ENCODE results near the gene ACO1.

The ACO1 gene

GRCh38 chr9:32424616-32425015, 40.2 kb downstream of the ACO1 start:
- H3K27ac ChIP-seq (ENCODE audit: extremely low read depth, low read depth, low read length), result no peak overlapping the region
- H3K4me1 ChIP-seq (ENCODE audit: control insufficient read depth, insufficient read depth, low read length), result no peaks in the 10 kb centered on the region
- ChIA-PET CTCF (interaction anchor here (1.4 kb wide), 1 partner anchor 9 kb away, joined by 5 read pairs; no protein-coding TSS in a partner anchor), POLR2A (no interaction called here)
- H3K9me3 ChIP-seq (ENCODE audit: control insufficient read depth, insufficient read depth, low read depth, low read length), result no peaks in the 10 kb centered on the region
- peaks cover 6 to 71% of the 10 kb centered on the region in 2 experiments; a peak in 2 of 3 replicates for H3K36me3 ChIP-seq (ENCODE audit: control insufficient read depth in 2 of 2, insufficient read depth in 1 of 2, low read length in 2 of 2)
- no peak overlapping the region for H3K4me3 ChIP-seq (ENCODE audit: low read depth, low read length)
- TF ChIP-seq ZNF670 (tag by site-specific recombination; IDR thresholded peaks at IDR 0.05; ENCODE audit: low read depth), result no peak
- no peak for TF ChIP-seq ZNF837 (tag by site-specific recombination; IDR thresholded peaks at IDR 0.05)
- TF ChIP-seq ZNF26 (tag by site-specific recombination; IDR thresholded peaks at IDR 0.05), result no peak
- no peak for TF ChIP-seq ZNF621 (tag by site-specific recombination; IDR thresholded peaks at IDR 0.05)
- no peak for TF ChIP-seq ZNF366 (tag by site-specific recombination; conservative IDR thresholded peaks at IDR 0.05)
- no peak for TF ChIP-seq ZBTB8A (tag by site-specific recombination; IDR thresholded peaks at IDR 0.05)
- TF ChIP-seq ZSCAN18 (tag by site-specific recombination; IDR thresholded peaks at IDR 0.05), result no peak
- no peak for TF ChIP-seq ZNF623 (tag by site-specific recombination; IDR thresholded peaks at IDR 0.05)
- TF ChIP-seq TSHZ1 (tag by site-specific recombination; IDR thresholded peaks at IDR 0.05; ENCODE audit: borderline replicate concordance), result no peak
- TF ChIP-seq ZNF140 (tag by site-specific recombination; IDR thresholded peaks at IDR 0.05), result no peak
- no peak for TF ChIP-seq ZNF211 (tag by site-specific recombination; IDR thresholded peaks at IDR 0.05; ENCODE audit: low read depth)
- no peak for TF ChIP-seq ZNF701 (tag by site-specific recombination; IDR thresholded peaks at IDR 0.05)
- TF ChIP-seq GFI1B (tag by site-specific recombination; IDR thresholded peaks at IDR 0.05), result no peak
- TF ChIP-seq ZNF350 (tag by site-specific recombination; IDR thresholded peaks at IDR 0.05), result no peak
- no peak for TF ChIP-seq ZNF76 (tag by site-specific recombination; IDR thresholded peaks at IDR 0.05; ENCODE audit: borderline replicate concordance, low read depth)
- TF ChIP-seq ZNF658 (tag by site-specific recombination; IDR thresholded peaks at IDR 0.05), result no peak

GRCh38 chr9:32426278-32426939, 42.0 kb downstream of the ACO1 start:
- H3K36me3 ChIP-seq (ENCODE audit: control insufficient read depth in 2 of 2, insufficient read depth in 1 of 2, low read length in 2 of 2), result peaks cover 6 to 78% of the 10 kb centered on the region in 2 experiments; a peak in 2 of 3 replicates
- TF ChIP-seq ZNF843 (tag by site-specific recombination; IDR thresholded peaks at IDR 0.05), result no peak
- no peak for TF ChIP-seq ZNF280C (tag by site-specific recombination; IDR thresholded peaks at IDR 0.05)
- no peak for TF ChIP-seq ZNF132 (tag by site-specific recombination; IDR thresholded peaks at IDR 0.05; ENCODE audit: borderline replicate concordance)
- no peak for TF ChIP-seq ZNF169 (tag by site-specific recombination; IDR thresholded peaks at IDR 0.05)
- no peak for TF ChIP-seq ZNF362 (tag by site-specific recombination; IDR thresholded peaks at IDR 0.05)
- no peak for TF ChIP-seq ZNF426 (tag by site-specific recombination; IDR thresholded peaks at IDR 0.05)
- TF ChIP-seq ZNF274 (IDR thresholded peaks at IDR 0.05; ENCODE audit: low read length), result no peak
- no peak for TF ChIP-seq ZNF274 (tag by site-specific recombination; IDR thresholded peaks at IDR 0.05; ENCODE audit: borderline replicate concordance)
- TF ChIP-seq ZNF10 (tag by site-specific recombination; IDR thresholded peaks at IDR 0.05), result no peak
- TF ChIP-seq ZNF837 (tag by site-specific recombination; IDR thresholded peaks at IDR 0.05), result no peak

More at GRCh38 chr9:32426278-32426939, 42.0 kb downstream of the ACO1 start:
- ChIA-PET CTCF (no interaction called here), POLR2A (no interaction called here)
- H3K4me1 ChIP-seq (ENCODE audit: control insufficient read depth, insufficient read depth, low read length), result no peaks in the 10 kb centered on the region
- H3K9me3 ChIP-seq (ENCODE audit: control insufficient read depth, insufficient read depth, low read depth, low read length), result no peaks in the 10 kb centered on the region
- H3K4me3 ChIP-seq (ENCODE audit: low read depth, low read length), result no peak overlapping the region
- H3K27ac ChIP-seq (ENCODE audit: extremely low read depth, low read depth, low read length), result no peak overlapping the region
